Prostate gland (tissue), 2 donors: Measurements from ENCODE around the gene XCL1. TPM values are rescaled to one million over a fixed set of nuclear protein-coding genes. Genes with fewer than 3 reads are reported as not detected.
"Not testable (repeated sequence)": the region's sequence is repeated elsewhere in the genome, so short reads cannot be mapped to it uniquely, and the experiment has no call there.

Source experiments
- DNase-seq: peaks from one replicate; pipeline ENCODE4 v3.0.0-alpha.2; 2019; ENCODE audit warnings: low spot score
- H3K27ac ChIP-seq, 2 donors: fragments of 200-600 bp; sonication (generic); 2 replicates each; pipeline ENCODE4 v1.5.1; 2017 to 2019
- H3K27me3 ChIP-seq: fragments of 200-600 bp; sonication (generic); replicated peaks from 2 replicates; pipeline ENCODE4 v1.5.1; 2019; ENCODE audit not compliant: insufficient read depth
- H3K36me3 ChIP-seq, 2 donors: fragments of 200-600 bp; sonication (generic); 1 replicate in 1 of 2; 2 replicates in 1 of 2; pipeline versions ENCODE4 v1.5.1 to v1.8.1; 2017 to 2019
- H3K4me1 ChIP-seq: fragments of 200-600 bp; sonication (generic); replicated peaks from 2 replicates; pipeline ENCODE4 v1.5.1; 2019
- H3K4me3 ChIP-seq, 2 donors: fragments of 200-600 bp; sonication (generic); 2 replicates each; pipeline ENCODE4 v1.5.1; 2017 to 2019
- H3K9me3 ChIP-seq: fragments of 200-600 bp; sonication (generic); 2 replicates; pipeline ENCODE4 v1.5.1; 2017
- CTCF ChIP-seq, 4 experiments: fragments of 200-600 bp in 2 of 4; fragments of 450-650 bp in 2 of 4; sonication (generic) in 2 of 4; IDR thresholded peaks; 1 replicate in 3 of 4; 2 replicates in 1 of 4; pipeline ENCODE4 v1.5.1; 2016 to 2019; ENCODE audit warnings: antibody characterized with exemption in 4 of 4, mild to moderate bottlenecking in 2 of 4, moderate library complexity in 2 of 4
- POLR2A ChIP-seq: fragments of 450-650 bp; IDR thresholded peaks from one replicate; pipeline ENCODE4 v1.6.1; 2016; ENCODE audit warnings: antibody characterized with exemption, mild to moderate bottlenecking
- POLR2AphosphoS5 ChIP-seq: sonication (generic); formaldehyde crosslinking; IDR thresholded peaks from one replicate; pipeline ENCODE4 v1.6.1; 2017; ENCODE audit warnings: antibody characterized with exemption
- WGBS: methylation state at CpG from one replicate; pipeline ENCODE4 v1.1.5; 2018; 5-methylcytosine and 5-hydroxymethylcytosine counted together
- intact Hi-C: fragments of 100-400 bp; cut with DNase I; formaldehyde crosslinking; loops from one replicate; pipeline ENCODE4 v1.14.2; 2022
- total RNA-seq, 2 donors: library from RNA; depleted of rRNA; stranded (reverse); fragments of >200 nt; gene quantifications; one replicate each; pipeline ENCODE4 v1.1.0, GENCODE V29; 2016

Gene XCL1
- total RNA-seq, 2 donors from 2014 or later = not detected

DNA sequence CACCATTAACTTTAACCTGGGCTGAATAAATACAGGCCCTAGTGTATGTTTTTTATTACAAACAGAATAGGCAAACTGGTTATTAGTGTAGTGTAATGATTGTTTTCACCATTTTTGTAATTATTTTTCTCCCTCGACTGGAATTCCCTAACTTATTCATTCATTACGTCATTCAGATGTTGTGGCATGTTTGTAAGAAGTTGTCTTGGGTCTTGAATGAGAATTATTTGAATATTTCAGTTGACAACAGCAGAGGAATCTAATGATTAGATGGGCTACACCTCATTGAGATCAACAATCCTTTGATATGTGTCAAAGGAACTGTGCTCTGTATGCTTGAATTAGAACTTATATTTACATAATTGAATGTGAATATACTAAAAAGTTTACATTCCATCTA lies 12.8 kb downstream of the XCL1 start:
- no peak overlapping the region for H3K4me3 ChIP-seq
- H3K9me3 ChIP-seq = no peaks in the 10 kb centered on the region
- no peak overlapping the region for H3K27ac ChIP-seq
- WGBS = 74% methylated on average over 2 of the region's 2 CpGs
- TF ChIP-seq CTCF (IDR thresholded peaks at IDR 0.05) (no peak), POLR2A (no peak), POLR2AphosphoS5 (no peak)
- no peak for DNase-seq
- no peaks in the 10 kb centered on the region for H3K4me1 ChIP-seq
- intact Hi-C loops = no loop called here
- no peaks in the 10 kb centered on the region for H3K27me3 ChIP-seq
- no peaks in the 10 kb centered on the region for H3K36me3 ChIP-seq

DNA sequence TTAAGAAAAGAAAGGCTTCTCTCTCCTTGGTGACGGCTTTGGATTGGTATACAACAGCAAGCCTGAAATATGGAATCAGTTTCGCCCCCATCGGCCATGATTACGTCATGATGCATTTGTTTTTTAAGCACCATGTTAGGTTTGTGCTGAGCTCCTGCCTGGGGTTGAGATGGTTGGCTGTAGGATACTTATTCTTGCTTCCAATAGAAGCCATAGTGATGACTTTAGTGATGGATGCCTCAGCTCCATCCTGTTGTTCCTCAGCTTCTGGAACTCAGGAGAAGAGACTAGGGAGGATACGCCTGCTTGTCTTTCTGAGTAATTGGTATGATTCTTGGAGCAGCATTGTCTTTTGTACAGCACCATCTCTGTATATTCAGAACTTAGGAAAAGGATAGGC lies 14.7 kb downstream of the XCL1 start:
- intact Hi-C loops = no loop called here
- Histone ChIP-seq H3K4me1 (no peaks in the 10 kb centered on the region), H3K4me3 (no peak overlapping the region), H3K27me3 (no peaks in the 10 kb centered on the region), H3K9me3 (no peaks in the 10 kb centered on the region), H3K27ac (no peak overlapping the region), H3K36me3 (no peaks in the 10 kb centered on the region)
- TF ChIP-seq CTCF (IDR thresholded peaks at IDR 0.05) = no peak
- no peak for TF ChIP-seq POLR2A
- no peak for TF ChIP-seq POLR2AphosphoS5
- 96% methylated on average over 5 of the region's 5 CpGs for WGBS
- no peak for DNase-seq

- Histone ChIP-seq H3K4me1 (no peaks in the 10 kb centered on the region), H3K27ac (no peak overlapping the region), H3K9me3 (no peaks in the 10 kb centered on the region), H3K27me3 (no peaks in the 10 kb centered on the region), H3K36me3 (no peaks in the 10 kb centered on the region), H3K4me3 (no peak overlapping the region)
- TF ChIP-seq POLR2AphosphoS5 (no peak), POLR2A (no peak), CTCF (IDR thresholded peaks at IDR 0.05) (no peak)
- DNase-seq = no peak
- intact Hi-C loops = no loop called here
- WGBS = 57% methylated on average over 2 of the region's 2 CpGs
These were observed 15.3 kb downstream of the XCL1 start for GRCh38 chr1:168591641-168592250.

- not testable (repeated sequence) for H3K9me3 ChIP-seq, H3K27ac ChIP-seq
These were observed 19.0 kb downstream of the XCL1 start for GRCh38 chr1:168595403-168595802.

GRCh38 chr1:168598125-168598524 lies 21.7 kb downstream of the XCL1 start:
- Histone ChIP-seq H3K27me3 (no peaks in the 10 kb centered on the region), H3K4me1 (no peaks in the 10 kb centered on the region), H3K9me3 (no peaks in the 10 kb centered on the region), H3K36me3 (no peaks in the 10 kb centered on the region), H3K27ac (no peak overlapping the region), H3K4me3 (no peak overlapping the region)
- whole genome bisulfite sequencing = 89% methylated on average over 3 of the region's 3 CpGs
- intact Hi-C loops = no loop called here
- DNase-seq = no peak
- TF ChIP-seq POLR2AphosphoS5 (no peak), POLR2A (no peak), CTCF (IDR thresholded peaks at IDR 0.05) (no peak)

More at GRCh38 chr1:168595403-168595802, 19.0 kb downstream of the XCL1 start:
- H3K36me3 ChIP-seq, H3K27me3 ChIP-seq, H3K4me1 ChIP-seq, DNase-seq, intact Hi-C loops, H3K4me3 ChIP-seq: not testable (repeated sequence)
